DND-41 (cell line): Measurements from ENCODE around the gene TRIM33.

Experiments
- ATAC-seq: fragments of 200-7000 bp; cut with Tn5 transposase; 3 replicates; pipeline ENCODE4 v1.9.1; 2021; ENCODE audit warnings: low read depth; ENCODE audit not compliant: insufficient read depth
- DNase-seq: peaks from one replicate; pipeline ENCODE4 v3.0.0-alpha.2; 2020
- H2AFZ ChIP-seq: 2 replicates; pipeline ENCODE4 v1.6.0; 2012; ENCODE audit warnings: low read depth, low read length
- H3K27ac ChIP-seq: 2 replicates; pipeline ENCODE4 v1.5.1; 2012; ENCODE audit warnings: low read length, inconsistent platforms
- H3K27me3 ChIP-seq: fragments of 200-600 bp; sonication (generic); 2 replicates; pipeline ENCODE4 v1.6.0; 2012; ENCODE audit warnings: low read length, mild to moderate bottlenecking, inconsistent platforms; ENCODE audit not compliant: insufficient read depth, poor library complexity
- H3K36me3 ChIP-seq: 2 replicates; pipeline ENCODE4 v1.5.1; 2012; ENCODE audit warnings: low read length, inconsistent platforms; ENCODE audit not compliant: insufficient read depth
- H3K4me1 ChIP-seq: 2 replicates; pipeline ENCODE4 v1.5.1; 2012; ENCODE audit warnings: mild to moderate bottlenecking, low read length; ENCODE audit not compliant: insufficient read depth
- H3K4me2 ChIP-seq: 2 replicates; pipeline ENCODE4 v1.6.0; 2012; ENCODE audit warnings: mild to moderate bottlenecking, moderate library complexity, low read length, inconsistent platforms; ENCODE audit not compliant: insufficient read depth
- H3K4me3 ChIP-seq, 2 experiments: fragments of 200-600 bp in 1 of 2; shearing (Covaris generic) in 1 of 2; 2 replicates each; pipeline ENCODE4 v1.5.1; 2012 to 2016; ENCODE audit warnings: inconsistent platforms in 2 of 2, low read length in 2 of 2, mild to moderate bottlenecking in 2 of 2, low read depth in 1 of 2, moderate library complexity in 1 of 2
- H3K79me2 ChIP-seq: 2 replicates; pipeline ENCODE4 v1.6.0; 2012; ENCODE audit warnings: low read length, inconsistent platforms; ENCODE audit not compliant: insufficient read depth
- H3K9ac ChIP-seq: 2 replicates; pipeline ENCODE4 v1.6.0; 2012; ENCODE audit warnings: low read depth, mild to moderate bottlenecking, inconsistent platforms, low read length, moderate library complexity
- H3K9me3 ChIP-seq: 2 replicates; pipeline ENCODE4 v1.5.1; 2012; ENCODE audit warnings: low read length, moderate library complexity, mild to moderate bottlenecking, inconsistent platforms; ENCODE audit not compliant: insufficient read depth, severe bottlenecking
- H4K20me1 ChIP-seq: 2 replicates; pipeline ENCODE4 v1.6.0; 2012; ENCODE audit warnings: low read length; ENCODE audit not compliant: insufficient read depth
- EZH2 ChIP-seq: IDR thresholded peaks from 3 replicates; pipeline ENCODE4 v1.6.1; 2012; ENCODE audit warnings: borderline replicate concordance, low read depth, mild to moderate bottlenecking, moderate library complexity, low read length, inconsistent platforms; ENCODE audit not compliant: severe bottlenecking
- TF ChIP-seq, protein P1 (sequence below): IDR thresholded peaks from 2 replicates; pipeline ENCODE4 v1.5.1; 2012; ENCODE audit warnings: borderline replicate concordance, low read length, moderate library complexity, mild to moderate bottlenecking; ENCODE audit not compliant: poor library complexity, severe bottlenecking; ENCODE audit errors: extremely low read depth

The TRIM33 gene

DNA sequence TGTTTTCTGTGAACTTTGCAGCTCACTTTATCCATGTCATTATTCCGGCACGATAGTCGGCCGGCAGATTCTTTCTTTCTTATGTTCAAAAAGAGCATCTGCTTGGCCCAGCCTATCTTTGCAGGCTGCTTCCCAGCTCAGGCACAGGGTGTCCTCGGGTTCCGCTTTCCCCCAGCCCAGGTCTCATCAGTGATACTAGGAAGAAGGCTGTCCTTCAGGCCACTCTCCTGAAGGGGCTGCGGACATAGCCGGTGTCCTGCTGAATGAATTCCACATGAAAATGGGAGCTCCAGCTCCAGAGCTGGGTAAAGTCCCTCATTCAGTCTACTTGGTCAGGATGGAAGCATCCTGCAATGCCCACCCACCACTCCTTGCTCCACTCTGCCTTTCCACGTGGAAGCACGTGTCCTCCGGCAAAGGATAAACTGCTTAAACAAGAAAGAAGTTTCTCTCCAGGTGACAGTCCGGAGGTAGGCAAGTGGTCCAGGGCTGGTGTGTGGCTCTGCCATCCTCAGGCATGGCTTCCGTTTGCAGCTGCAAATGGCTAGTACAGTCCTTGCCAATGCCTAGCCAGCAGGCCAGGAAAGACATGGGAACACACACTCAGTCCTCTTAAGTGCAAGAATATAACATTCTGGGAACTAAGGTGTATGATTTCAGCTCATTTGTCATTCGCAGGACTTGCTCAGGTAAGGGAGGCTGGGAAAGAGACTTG is 161.0 kb downstream of the TRIM33 start:
- Histone ChIP-seq H4K20me1 (no peaks in the 10 kb centered on the region), H3K9me3 (no peaks in the 10 kb centered on the region), H2AFZ (no peak overlapping the region), H3K36me3 (no peaks in the 10 kb centered on the region), H3K79me2 (no peaks in the 10 kb centered on the region), H3K4me1 (peaks cover 42% of the 10 kb centered on the region), H3K27ac (no peak overlapping the region), H3K4me2 (no peak overlapping the region), H3K9ac (no peak overlapping the region), H3K4me3 (no peak overlapping the region), H3K27me3 (no peaks in the 10 kb centered on the region)
- ATAC-seq = no peak
- TF ChIP-seq, protein P1, sequence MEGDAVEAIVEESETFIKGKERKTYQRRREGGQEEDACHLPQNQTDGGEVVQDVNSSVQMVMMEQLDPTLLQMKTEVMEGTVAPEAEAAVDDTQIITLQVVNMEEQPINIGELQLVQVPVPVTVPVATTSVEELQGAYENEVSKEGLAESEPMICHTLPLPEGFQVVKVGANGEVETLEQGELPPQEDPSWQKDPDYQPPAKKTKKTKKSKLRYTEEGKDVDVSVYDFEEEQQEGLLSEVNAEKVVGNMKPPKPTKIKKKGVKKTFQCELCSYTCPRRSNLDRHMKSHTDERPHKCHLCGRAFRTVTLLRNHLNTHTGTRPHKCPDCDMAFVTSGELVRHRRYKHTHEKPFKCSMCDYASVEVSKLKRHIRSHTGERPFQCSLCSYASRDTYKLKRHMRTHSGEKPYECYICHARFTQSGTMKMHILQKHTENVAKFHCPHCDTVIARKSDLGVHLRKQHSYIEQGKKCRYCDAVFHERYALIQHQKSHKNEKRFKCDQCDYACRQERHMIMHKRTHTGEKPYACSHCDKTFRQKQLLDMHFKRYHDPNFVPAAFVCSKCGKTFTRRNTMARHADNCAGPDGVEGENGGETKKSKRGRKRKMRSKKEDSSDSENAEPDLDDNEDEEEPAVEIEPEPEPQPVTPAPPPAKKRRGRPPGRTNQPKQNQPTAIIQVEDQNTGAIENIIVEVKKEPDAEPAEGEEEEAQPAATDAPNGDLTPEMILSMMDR = no peak
- TF ChIP-seq EZH2 = no peak
- DNase-seq = no peak

DNA sequence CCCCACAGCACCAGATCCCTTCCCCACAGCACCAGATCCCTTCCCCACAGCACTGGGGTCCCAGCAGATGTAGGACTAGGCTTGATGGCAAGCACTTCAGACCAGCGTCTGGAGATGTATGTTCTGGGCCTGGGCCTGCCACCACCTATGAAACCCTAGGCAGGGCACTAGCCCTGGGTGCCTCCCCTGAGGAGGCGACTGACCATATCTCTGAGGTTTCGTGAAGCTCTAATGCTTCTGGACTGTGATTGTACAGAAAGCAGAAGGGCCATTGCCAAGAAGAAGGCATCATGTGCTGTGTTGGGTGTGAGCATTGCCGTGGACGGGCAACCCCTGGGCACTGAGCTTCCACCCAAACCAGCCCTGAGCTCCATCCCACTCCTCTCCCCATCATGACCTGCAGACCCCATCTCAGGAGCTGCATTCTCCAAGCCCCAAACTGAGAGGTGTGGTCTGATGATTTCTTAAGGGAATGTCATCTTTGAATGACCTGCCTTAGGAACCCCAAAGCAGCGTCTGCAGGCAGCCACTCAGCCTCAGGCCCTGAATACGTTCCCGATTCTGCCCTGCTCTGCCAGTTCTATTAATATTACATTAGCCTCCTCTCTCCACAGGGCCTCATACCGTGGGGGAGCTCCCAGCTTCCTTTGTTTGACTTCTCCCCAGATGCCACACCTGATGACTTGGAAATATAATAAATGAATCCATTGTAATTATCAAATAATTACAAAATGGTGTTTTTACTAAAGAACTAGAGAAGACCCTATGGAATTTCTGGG is 163.4 kb downstream of the TRIM33 start:
- Histone ChIP-seq H3K4me1 (peaks cover 31% of the 10 kb centered on the region), H3K4me2 (no peak overlapping the region), H4K20me1 (no peaks in the 10 kb centered on the region)

DNA sequence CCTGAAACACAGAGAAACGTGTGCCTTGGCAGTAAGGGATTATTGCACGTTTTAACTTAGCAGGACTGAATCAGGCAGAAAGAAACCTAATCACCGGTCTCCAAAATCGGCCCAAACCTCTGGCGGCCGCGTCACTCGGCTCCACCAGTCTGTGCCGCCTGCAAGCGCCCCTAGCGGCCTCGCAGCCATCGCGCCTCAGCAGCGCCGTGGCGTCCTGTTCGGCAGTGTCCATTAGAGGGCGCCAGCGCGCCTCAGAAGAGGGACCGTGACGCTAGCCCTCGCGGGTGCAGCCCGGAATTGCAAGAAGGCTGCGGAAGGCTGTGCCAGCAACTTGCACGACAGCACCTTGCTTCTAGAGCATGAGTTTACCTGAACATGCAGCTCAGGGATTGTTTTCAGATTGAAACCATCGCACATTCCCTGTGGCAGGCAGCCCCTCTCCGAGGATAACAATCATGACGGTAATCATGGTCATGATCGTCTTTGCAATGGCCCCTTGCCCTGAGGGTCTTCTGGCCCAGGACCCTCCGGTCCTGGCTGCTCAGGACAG is 164.4 kb downstream of the TRIM33 start:
- Histone ChIP-seq H3K9me3 (no peaks in the 10 kb centered on the region), H3K4me3 (peak overlapping the region in 1 of 2 experiments; percentile 49; a peak in 2 of 4 replicates), H2AFZ (peak overlapping the region; percentile 97), H4K20me1 (no peaks in the 10 kb centered on the region), H3K27ac (peak overlapping the region; percentile 71), H3K79me2 (no peaks in the 10 kb centered on the region), H3K27me3 (no peaks in the 10 kb centered on the region), H3K4me1 (peaks cover 38% of the 10 kb centered on the region), H3K9ac (peak overlapping the region; percentile 48), H3K36me3 (no peaks in the 10 kb centered on the region), H3K4me2 (peak overlapping the region; percentile 73)
- no peak for TF ChIP-seq EZH2
- TF ChIP-seq, protein P1 = peak; percentile 100
- DNase-seq = peak; percentile 97
- ATAC-seq = peak; percentile 83

More for the DNA sequence above, 163.4 kb downstream of the TRIM33 start:
- no peaks in the 10 kb centered on the region for H3K79me2 ChIP-seq
- H3K4me3 ChIP-seq = no peak overlapping the region
- H3K36me3 ChIP-seq = no peaks in the 10 kb centered on the region
- DNase-seq = no peak
- H3K9me3 ChIP-seq = no peaks in the 10 kb centered on the region
- no peak overlapping the region for H3K9ac ChIP-seq
- TF ChIP-seq, protein P1 = no peak
- no peak for TF ChIP-seq EZH2
- no peak overlapping the region for H3K27ac ChIP-seq
- ATAC-seq = no peak
- H3K27me3 ChIP-seq = no peaks in the 10 kb centered on the region
- H2AFZ ChIP-seq = peak overlapping the region; percentile 86
